ENCODE results near the gene SH3GL3. TPM values are rescaled to one million over a fixed set of nuclear protein-coding genes. Genes with fewer than 3 reads are reported as not detected.

Gene SH3GL3
- polyA plus RNA-seq, 1 of the 3 experiments (the other 2 are of a cell fraction), result not detected

DNA sequence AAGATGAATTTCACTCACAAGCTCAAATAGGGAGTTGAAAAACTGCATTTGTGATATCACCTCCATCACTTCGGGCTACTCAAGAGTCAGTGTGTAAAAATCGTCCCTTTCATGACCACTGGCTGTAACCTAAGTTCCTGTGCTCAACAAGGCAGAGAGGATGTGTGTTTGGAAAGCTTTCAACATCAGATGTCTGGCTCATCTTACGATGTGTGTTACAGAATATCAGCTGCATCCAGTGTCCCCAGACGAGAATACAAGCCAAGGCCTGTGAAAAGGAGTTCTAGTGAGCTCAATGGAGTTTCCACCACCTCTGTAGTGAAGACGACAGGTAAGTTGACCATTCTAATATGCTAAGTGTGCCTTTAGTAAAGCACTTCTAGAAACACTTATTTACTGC lies 141.3 kb downstream of the SH3GL3 start:
- H3K4me2 ChIP-seq, result no peak overlapping the region
- H3K4me3 ChIP-seq (ENCODE audit: low read depth in 2 of 2, low read length in 1 of 2), result no peak overlapping the region
- no peaks in the 10 kb centered on the region for H3K79me2 ChIP-seq (ENCODE audit: insufficient read depth)
- ChIA-PET CTCF (interaction anchor here (1.3 kb wide), 1 partner anchor 16 kb away, joined by 4 read pairs; no protein-coding TSS in a partner anchor), POLR2A (no interaction called here)
- no peaks in the 10 kb centered on the region for H3K36me3 ChIP-seq (replicated peaks in 1 of 2; ENCODE audit: control insufficient read depth in 1 of 2, insufficient read depth in 2 of 2, low read length in 1 of 2)
- H3K9ac ChIP-seq, result no peak overlapping the region
- no peak overlapping the region for H2AFZ ChIP-seq (ENCODE audit: low read depth)
- WGBS (ENCODE audit: low lambda C conversion rate), result 4% methylated on average over 5 of the region's 5 CpGs
- H3K27ac ChIP-seq (ENCODE audit: low read depth in 2 of 2, low read length in 1 of 2), result no peak overlapping the region
- H4K20me1 ChIP-seq (ENCODE audit: insufficient read depth), result no peaks in the 10 kb centered on the region
- H3K4me1 ChIP-seq (ENCODE audit: control insufficient read depth in 1 of 2, insufficient read depth in 2 of 2, low read depth in 1 of 2, low read length in 1 of 2), result no peaks in the 10 kb centered on the region
- no peaks in the 10 kb centered on the region for H3K9me2 ChIP-seq
- TF ChIP-seq SIN3A (IDR thresholded peaks at IDR 0.05; ENCODE audit: borderline replicate concordance, low read depth, low read length) (no peak), NRF1 (IDR thresholded peaks at IDR 0.05; ENCODE audit: low read depth, low read length) (no peak), NFIC (IDR thresholded peaks at IDR 0.05; ENCODE audit: borderline replicate concordance) (no peak), TCF12 (IDR thresholded peaks at IDR 0.05) (no peak), MXI1 (IDR thresholded peaks at IDR 0.05; ENCODE audit: low read depth, low read length) (no peak), CHD2 (IDR thresholded peaks at IDR 0.05; ENCODE audit: low read length, partially characterized antibody) (no peak), FOSL2 (IDR thresholded peaks at IDR 0.05; ENCODE audit: borderline replicate concordance, low read depth) (no peak)
- TF ChIP-seq, protein P1, sequence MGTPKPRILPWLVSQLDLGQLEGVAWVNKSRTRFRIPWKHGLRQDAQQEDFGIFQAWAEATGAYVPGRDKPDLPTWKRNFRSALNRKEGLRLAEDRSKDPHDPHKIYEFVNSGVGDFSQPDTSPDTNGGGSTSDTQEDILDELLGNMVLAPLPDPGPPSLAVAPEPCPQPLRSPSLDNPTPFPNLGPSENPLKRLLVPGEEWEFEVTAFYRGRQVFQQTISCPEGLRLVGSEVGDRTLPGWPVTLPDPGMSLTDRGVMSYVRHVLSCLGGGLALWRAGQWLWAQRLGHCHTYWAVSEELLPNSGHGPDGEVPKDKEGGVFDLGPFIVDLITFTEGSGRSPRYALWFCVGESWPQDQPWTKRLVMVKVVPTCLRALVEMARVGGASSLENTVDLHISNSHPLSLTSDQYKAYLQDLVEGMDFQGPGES (IDR thresholded peaks at IDR 0.05; ENCODE audit: low read depth, low read length), result no peak
- TF ChIP-seq, protein P2, sequence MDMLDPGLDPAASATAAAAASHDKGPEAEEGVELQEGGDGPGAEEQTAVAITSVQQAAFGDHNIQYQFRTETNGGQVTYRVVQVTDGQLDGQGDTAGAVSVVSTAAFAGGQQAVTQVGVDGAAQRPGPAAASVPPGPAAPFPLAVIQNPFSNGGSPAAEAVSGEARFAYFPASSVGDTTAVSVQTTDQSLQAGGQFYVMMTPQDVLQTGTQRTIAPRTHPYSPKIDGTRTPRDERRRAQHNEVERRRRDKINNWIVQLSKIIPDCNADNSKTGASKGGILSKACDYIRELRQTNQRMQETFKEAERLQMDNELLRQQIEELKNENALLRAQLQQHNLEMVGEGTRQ (IDR thresholded peaks at IDR 0.05; ENCODE audit: borderline replicate concordance, low read depth, low read length), result no peak
- H3F3A ChIP-seq (replicated peaks; ENCODE audit: insufficient read depth), result no peaks in the 10 kb centered on the region
- no peaks in the 10 kb centered on the region; the same call in 1 of the 2 replicates for H3K27me3 ChIP-seq (ENCODE audit: insufficient read depth)
- no peak for DNase-seq
- no peaks in the 10 kb centered on the region for H3K9me3 ChIP-seq

DNA sequence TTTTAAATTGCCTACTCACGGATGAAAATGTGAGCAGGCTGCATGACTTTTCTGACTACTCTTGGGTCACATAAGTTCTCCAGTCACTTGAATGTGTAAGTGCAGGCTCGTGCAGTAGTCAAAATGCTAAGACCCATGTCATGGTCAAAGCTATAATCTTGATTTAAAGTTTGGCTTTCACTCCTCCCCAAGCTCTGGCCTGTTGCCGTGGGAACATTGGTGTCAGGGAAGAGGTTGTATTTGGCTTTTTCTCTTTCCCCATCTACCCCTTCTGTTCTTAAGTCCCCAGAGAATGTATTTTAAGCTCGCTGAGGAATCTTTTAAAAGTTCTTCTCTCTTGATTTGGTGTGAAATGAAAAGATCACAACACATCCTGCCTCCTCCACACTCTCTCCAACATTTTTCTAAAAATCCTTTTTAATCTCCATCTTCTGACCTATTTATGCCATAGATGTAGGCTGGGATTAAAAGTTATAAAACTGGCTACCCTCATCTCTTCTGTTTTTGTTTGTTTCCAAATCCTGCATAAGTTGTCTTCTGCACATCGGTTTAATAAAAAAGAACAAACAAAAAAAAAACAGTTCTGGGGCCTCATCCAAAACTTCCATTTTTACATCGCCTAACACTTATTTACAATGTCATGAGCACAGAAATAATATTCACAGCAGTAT lies 145.4 kb downstream of the SH3GL3 start:
- H3K4me3 ChIP-seq (ENCODE audit: low read depth in 2 of 2, low read length in 1 of 2), result no peak overlapping the region
- no peak overlapping the region for H3K4me2 ChIP-seq
- ChIA-PET POLR2A (no interaction called here), CTCF (interaction anchor here (1.8 kb wide), 1 partner anchor 13 kb away, joined by 3 read pairs; no protein-coding TSS in a partner anchor)
- TF ChIP-seq TAF1 (IDR thresholded peaks at IDR 0.05; ENCODE audit: borderline replicate concordance, low read depth, low read length), result no peak
- TF ChIP-seq, protein P2 (IDR thresholded peaks at IDR 0.05; ENCODE audit: borderline replicate concordance, low read depth, low read length), result no peak
- TF ChIP-seq EZH2phosphoT487 (IDR thresholded peaks at IDR 0.05; ENCODE audit: borderline replicate concordance, low read depth), result no peak
- TF ChIP-seq MXI1 (IDR thresholded peaks at IDR 0.05; ENCODE audit: low read depth, low read length), result no peak
- TF ChIP-seq, protein P3, sequence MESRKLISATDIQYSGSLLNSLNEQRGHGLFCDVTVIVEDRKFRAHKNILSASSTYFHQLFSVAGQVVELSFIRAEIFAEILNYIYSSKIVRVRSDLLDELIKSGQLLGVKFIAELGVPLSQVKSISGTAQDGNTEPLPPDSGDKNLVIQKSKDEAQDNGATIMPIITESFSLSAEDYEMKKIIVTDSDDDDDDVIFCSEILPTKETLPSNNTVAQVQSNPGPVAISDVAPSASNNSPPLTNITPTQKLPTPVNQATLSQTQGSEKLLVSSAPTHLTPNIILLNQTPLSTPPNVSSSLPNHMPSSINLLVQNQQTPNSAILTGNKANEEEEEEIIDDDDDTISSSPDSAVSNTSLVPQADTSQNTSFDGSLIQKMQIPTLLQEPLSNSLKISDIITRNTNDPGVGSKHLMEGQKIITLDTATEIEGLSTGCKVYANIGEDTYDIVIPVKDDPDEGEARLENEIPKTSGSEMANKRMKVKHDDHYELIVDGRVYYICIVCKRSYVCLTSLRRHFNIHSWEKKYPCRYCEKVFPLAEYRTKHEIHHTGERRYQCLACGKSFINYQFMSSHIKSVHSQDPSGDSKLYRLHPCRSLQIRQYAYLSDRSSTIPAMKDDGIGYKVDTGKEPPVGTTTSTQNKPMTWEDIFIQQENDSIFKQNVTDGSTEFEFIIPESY (IDR thresholded peaks at IDR 0.05; ENCODE audit: borderline replicate concordance, low read depth), result no peak
- 45% methylated on average over 6 of the region's 6 CpGs for WGBS (ENCODE audit: low lambda C conversion rate)
- no peaks in the 10 kb centered on the region for H3K4me1 ChIP-seq (ENCODE audit: control insufficient read depth in 1 of 2, insufficient read depth in 2 of 2, low read depth in 1 of 2, low read length in 1 of 2)
- no peak overlapping the region for H3K27ac ChIP-seq (ENCODE audit: low read depth in 2 of 2, low read length in 1 of 2)
- no peaks in the 10 kb centered on the region for H3F3A ChIP-seq (replicated peaks; ENCODE audit: insufficient read depth)
- DNase-seq, result no peak
- no peak overlapping the region for H3K9ac ChIP-seq
- H3K27me3 ChIP-seq (ENCODE audit: insufficient read depth), result no peaks in the 10 kb centered on the region; the same call in 1 of the 2 replicates
- no peaks in the 10 kb centered on the region for H3K79me2 ChIP-seq (ENCODE audit: insufficient read depth)
- H3K36me3 ChIP-seq (replicated peaks in 1 of 2; ENCODE audit: control insufficient read depth in 1 of 2, insufficient read depth in 2 of 2, low read length in 1 of 2), result no peaks in the 10 kb centered on the region
- no peaks in the 10 kb centered on the region for H3K9me2 ChIP-seq
- H3K9me3 ChIP-seq, result no peaks in the 10 kb centered on the region
- H4K20me1 ChIP-seq (ENCODE audit: insufficient read depth), result no peaks in the 10 kb centered on the region
- no peak overlapping the region for H2AFZ ChIP-seq (ENCODE audit: low read depth)

All from SK-N-SH (cell line).